Islet precursor cell (in vitro differentiated cells): ENCODE data around the gene FAM120A.

Experiments used
- DNase-seq: peaks from one replicate; pipeline ENCODE4 v3.0.0-alpha.2; 2018

The FAM120A gene

DNA sequence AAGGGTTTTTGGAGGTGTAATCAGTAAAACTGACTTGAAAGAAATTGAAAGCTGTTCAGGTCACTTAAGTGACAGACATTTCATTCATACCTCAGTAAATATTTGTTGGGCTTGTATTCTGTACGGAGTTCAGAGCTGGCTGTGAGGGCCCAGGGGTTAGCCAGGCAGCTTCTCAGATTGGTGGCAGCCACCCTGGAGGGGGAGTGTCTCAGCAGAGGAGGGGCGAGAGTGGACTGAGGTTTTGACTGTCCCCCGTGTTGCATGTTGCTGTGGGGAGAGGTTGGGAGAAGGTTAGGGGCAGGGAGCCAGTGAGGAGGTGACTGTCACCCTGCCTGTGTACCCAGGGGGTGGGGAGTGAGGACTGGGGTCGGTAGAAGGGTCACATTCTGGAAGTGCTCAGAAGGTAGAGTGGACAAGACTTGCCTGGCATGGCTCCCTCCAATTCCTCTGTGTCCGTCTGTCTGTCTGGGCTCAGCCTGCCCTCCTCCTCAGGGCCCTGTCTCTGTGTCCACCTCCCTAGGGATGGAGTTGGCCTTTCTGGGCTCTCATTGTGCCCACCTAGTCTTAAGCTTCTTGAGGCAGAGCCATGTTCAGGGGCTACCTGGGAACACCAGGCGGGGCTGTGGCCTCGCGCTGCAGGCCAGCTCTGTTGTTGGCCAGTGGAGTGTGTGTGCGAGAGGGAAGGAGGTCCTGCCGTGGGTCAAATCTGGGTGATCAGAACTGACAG, 129.3 kb downstream of the FAM120A start:
- DNase-seq = peak; percentile 55

GRCh38 chr9:93582115-93582514, 130.6 kb downstream of the FAM120A start:
- peak; percentile 46 for DNase-seq

DNA sequence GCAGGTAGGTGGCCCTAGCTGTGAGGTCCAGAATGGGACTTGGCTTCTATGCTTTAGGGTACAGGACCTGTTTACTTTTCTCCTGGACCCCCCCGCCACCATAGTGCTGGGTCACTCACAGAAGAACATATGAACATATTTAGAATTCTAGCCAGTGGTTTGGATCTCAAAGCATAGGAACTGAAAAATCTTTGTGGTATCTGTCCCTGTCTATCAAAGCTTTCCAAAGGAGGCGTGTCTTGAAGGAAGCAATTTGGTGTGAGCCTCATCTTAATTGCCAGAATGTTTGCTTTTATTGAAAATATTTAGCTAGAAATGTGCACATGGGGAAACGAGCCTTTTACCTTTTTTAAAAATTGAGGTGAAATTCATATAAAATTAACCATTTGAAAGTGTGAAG, 131.1 kb downstream of the FAM120A start:
- DNase-seq = no peak

DNA sequence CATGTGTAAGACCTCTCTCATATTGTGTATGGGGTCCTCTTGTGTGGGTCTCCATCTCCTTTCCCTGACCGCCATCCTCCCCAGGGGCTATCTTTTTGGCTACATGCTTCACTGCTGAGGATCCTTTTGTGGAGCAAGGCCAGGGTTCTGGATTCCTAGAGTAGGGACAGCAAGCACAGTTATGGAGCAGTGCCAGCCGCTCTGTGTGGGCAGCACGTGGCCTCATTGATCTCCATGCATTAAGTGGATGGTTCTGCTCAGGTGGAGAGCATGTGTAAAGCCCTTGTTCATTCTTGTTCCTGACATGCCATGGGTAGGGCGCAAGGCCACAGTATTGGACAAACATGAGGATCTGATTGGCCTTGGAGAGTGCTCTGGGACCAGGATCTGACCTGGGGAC, 133.8 kb downstream of the FAM120A start:
- DNase-seq = no peak

DNA sequence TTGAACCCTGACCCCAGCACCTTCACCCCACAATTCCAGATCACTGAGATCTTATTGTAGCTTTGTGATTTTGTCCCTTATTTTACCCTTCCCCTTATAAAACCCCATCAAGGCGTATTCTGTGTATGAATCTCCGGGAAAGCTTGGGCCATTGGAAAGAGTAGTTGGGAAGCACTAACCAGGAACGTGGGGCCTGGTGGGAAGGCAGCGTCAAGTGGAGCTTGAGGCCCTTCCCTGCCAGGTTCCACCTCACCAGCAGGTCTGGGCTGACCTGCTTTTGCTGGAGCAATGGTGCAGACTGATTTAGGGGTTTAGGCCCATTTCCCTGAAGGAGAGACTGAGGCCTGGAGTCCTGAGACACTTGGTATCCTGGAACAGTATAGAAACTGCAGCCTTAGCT, 134.2 kb downstream of the FAM120A start:
- peak; percentile 32 for DNase-seq

DNA sequence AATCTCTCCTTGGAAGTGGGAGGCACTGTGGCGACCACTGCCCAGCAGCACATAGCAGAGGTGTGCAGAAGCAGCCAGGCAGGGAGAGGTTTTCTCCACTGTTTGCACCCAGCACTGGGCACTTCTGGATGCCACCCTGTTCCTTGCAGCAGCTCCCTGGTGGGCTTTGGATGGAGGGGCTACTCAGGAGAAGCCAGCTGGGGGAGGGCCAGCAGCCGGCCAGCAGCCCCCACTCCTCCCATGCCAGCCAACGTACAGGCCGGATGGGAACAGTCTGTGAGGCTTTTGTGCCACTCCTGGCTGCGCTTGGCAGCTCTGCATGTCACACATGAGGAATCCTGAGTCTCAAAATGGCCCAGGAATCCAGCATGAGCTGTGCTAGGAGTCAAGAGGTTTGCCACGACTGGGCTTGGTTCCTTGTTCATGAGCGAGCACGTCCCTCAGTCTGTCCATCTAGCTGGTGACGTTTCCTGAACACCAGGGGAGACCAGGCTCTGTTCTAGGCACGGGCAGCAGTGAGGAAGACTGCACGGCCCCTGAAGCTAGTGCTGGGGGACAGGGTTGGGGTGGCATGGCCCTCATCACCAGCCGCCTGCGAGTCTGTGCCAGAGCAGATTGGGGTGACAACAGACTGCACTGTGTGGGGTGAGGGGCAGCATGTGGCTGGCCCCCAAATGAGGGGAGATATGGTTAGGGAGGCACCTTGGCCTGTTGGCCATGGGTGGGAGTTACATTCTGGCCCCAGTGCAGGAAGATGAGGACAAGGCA, 135.0 kb downstream of the FAM120A start:
- peak; percentile 49 for DNase-seq

GRCh38 chr9:93587284-93587650, 135.8 kb downstream of the FAM120A start:
- no peak for DNase-seq

GRCh38 chr9:93587651-93588347, 136.3 kb downstream of the FAM120A start:
- DNase-seq = peak; percentile 64

DNA sequence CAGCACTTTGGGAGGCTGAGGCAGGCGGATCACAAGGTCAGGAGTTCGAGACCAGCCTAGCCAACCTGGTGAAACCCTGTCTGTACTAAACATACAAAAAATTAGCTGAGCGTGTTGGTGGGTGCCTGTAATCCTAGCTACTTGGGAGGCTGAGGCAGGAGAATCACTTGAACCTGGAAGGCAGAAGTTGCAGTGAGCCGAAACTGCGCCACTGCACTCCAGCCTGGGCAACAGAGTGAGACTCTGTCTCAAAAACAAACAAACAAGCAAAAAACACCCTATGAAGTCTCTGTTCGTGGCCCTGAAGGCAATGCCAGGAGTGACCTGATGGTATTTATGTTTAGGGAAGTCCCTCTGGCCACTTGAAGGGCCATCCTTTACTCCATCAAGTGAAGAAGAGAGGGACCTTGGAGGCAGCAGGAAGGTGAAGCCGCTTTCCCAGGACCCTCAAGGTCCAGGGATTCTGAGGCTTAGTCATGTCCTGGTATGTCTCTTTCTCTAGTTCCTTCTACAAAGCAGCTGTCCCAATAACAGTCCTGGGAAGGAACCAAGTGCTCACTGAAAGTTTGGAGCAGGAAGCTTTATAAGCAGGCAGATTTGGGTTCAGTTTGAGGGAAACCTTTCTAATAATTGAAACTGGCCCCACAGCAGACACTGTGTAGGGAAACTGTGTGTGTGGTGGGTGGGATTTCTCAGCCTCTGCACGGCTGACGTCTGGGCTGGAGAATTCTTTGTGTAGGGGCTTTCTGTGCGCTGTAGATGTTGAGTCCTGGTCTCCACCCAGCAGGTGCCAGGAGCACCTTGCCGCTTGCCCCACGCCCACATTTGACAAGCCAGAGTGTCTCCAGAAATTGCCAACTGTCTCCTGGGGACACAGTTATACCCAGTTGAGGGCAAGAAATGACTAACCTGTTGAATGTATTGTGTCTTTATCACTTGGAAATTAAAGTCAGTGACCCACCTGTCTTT, 137.4 kb downstream of the FAM120A start:
- peak; percentile 52 for DNase-seq

- DNase-seq = peak; percentile 52
Observed at GRCh38 chr9:93589688-93590087, 138.2 kb downstream of the FAM120A start.

GRCh38 chr9:93590609-93591234, 139.2 kb downstream of the FAM120A start:
- DNase-seq = no peak

- peak; percentile 53 for DNase-seq
Observed at GRCh38 chr9:93591301-93592007, 140.0 kb downstream of the FAM120A start.

DNA sequence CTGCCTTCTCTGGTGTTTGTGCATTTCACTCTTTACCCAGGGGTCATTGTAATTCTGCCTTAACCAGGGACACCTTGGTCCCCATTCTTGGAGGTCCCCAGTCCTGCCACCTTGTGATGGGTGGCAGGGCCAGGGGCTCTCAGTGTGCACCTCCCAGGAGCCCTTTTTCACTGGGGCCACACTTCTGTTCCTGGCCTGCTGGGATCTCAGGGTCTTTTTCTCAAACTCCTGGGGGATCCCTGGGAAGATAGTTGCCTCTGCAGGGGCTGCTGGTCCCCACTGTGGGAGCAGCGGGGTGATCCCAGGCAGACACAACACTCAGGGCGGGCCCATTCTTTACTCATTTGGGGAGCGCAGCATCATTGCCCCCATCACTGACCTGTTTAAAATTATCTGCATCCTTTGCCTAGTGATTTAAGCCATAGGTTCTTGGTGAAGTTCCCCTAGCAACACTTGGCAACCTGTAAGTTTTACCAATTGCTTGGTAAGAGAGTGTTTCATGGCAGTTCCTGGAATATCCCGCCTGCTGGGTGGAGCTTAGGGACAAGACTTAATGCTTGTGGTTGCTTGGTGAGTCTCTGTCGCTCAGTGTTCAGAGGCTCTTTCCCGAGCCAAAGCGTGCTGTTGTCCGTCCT, 140.6 kb downstream of the FAM120A start:
- DNase-seq = no peak

GRCh38 chr9:93592643-93593021, 141.1 kb downstream of the FAM120A start:
- peak; percentile 73 for DNase-seq

- DNase-seq = no peak
Observed at GRCh38 chr9:93593144-93593658, 141.7 kb downstream of the FAM120A start.

DNA sequence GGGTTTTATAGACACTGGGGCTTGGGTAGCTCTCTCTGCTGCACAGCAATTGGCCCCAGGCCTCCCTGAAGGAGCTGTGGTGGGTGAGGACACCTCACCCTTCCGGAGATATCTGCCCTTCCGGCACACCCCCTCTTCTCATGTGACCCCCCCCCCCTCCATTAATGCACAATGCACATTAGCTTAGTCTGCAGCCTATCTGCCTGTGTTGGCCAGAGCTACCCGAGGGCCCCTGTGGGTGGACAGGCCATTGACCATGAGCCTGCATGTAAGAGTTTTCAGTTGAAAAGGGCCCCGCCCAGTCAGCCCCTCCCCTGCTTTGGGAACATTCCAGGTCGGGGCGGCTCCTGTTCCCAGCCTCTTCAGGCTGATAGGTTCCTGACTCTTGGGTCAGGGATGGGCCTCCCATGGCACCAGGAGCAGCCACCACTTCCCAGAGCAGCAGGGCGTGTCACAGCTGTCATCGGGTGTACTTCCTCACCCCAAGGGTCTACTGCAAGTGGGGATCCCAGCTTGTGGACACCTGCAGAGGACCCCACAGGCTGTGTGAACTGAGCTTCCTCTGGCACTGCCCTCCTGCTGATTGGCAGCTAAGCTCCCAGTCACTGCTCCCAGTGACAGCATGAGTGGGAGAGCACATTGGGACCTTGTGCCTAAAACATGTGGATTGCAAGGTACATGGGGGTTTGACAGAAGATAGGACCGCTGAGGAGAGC, 142.7 kb downstream of the FAM120A start:
- peak; percentile 61 for DNase-seq

DNA sequence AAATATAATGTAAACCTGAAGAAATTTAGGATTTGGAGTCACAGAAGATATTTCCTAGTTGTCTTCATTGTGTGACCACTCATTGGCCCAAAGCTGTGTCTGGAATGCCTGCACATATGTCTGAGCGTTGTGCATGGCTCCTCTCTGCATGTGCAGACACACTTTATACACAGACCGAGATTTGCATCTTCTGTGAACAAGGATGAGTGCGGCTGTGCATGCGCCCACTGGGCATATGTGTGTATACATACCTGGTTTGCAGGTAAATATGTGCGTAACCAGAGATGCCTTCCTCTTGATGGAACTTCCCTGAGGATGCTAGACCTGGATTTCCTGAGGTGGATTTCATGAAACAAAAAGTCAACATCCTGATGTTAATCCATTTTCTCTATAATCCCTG, 144.0 kb downstream of the FAM120A start:
- DNase-seq = no peak

GRCh38 chr9:93595861-93596365, 144.4 kb downstream of the FAM120A start:
- DNase-seq = no peak

DNA sequence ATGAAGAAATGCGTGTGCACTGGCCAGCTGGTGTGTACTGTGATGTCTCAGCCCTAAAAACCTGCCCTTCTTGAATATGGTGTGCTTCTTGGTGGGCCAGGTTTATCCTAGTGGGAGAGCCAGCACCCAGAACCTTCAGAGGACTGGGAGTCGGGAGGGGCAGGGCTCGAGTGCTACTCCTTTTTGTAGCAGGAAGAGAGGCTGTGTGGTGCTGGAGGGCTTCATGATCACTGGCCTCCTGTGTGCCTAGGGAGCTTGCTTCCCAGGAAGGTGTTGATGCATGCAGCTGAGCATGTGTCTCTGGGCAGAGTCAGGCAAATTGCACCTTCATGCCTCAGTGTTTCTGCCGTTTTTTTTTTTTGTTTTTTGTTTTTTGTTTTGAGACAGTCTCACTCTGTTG, 144.9 kb downstream of the FAM120A start:
- no peak for DNase-seq
